Mesenchymal stem cell (in vitro differentiated cells and primary cell): ENCODE measurements around the gene BICC1.

Experiments used
- DNase-seq: peaks from one replicate; pipeline ENCODE4 v3.0.0-alpha.2; 2013
- H2AFZ ChIP-seq: one replicate; pipeline ENCODE4 v1.6.1; 2013; ENCODE audit warnings: low read depth, mild to moderate bottlenecking, control low read depth, inconsistent platforms, low read length, moderate library complexity
- H2AK5ac ChIP-seq: 2 replicates; pipeline ENCODE4 v1.6.1; 2013; ENCODE audit warnings: low read length, moderate library complexity, mild to moderate bottlenecking, inconsistent platforms; ENCODE audit not compliant: severe bottlenecking
- H2BK120ac ChIP-seq: one replicate; pipeline ENCODE4 v1.6.1; 2013; ENCODE audit warnings: low read depth, mild to moderate bottlenecking, inconsistent platforms, low read length, moderate library complexity
- H2BK12ac ChIP-seq, 2 experiments: one replicate each; pipeline ENCODE4 v1.6.1; 2013; ENCODE audit warnings: inconsistent platforms in 2 of 2, low read length in 2 of 2, mild to moderate bottlenecking in 2 of 2, moderate library complexity in 2 of 2, control low read depth in 1 of 2
- H2BK15ac ChIP-seq: one replicate; pipeline ENCODE4 v1.6.1; 2013; ENCODE audit warnings: mild to moderate bottlenecking, low read depth, inconsistent platforms; ENCODE audit not compliant: poor library complexity, severe bottlenecking
- H2BK5ac ChIP-seq: 2 replicates; pipeline ENCODE4 v1.6.1; 2013; ENCODE audit warnings: low read depth, mild to moderate bottlenecking, low read length, control low read depth, inconsistent platforms; ENCODE audit not compliant: poor library complexity, severe bottlenecking
- H3K14ac ChIP-seq, 2 experiments: one replicate each; pipeline ENCODE4 v1.6.1; 2013; ENCODE audit warnings: inconsistent platforms in 2 of 2, low read length in 2 of 2, control low read depth in 1 of 2, mild to moderate bottlenecking in 1 of 2, moderate library complexity in 1 of 2
- H3K18ac ChIP-seq, 2 experiments: one replicate each; pipeline ENCODE4 v1.6.1; 2013; ENCODE audit warnings: inconsistent platforms in 2 of 2, low read length in 2 of 2, control low read depth in 1 of 2, low read depth in 1 of 2, mild to moderate bottlenecking in 1 of 2
- H3K23ac ChIP-seq, 2 experiments: one replicate each; pipeline ENCODE4 v1.6.1; 2013; ENCODE audit warnings: inconsistent platforms in 2 of 2, low read length in 2 of 2, mild to moderate bottlenecking in 2 of 2, moderate library complexity in 2 of 2, control low read depth in 1 of 2
- H3K27ac ChIP-seq: 2 replicates; pipeline ENCODE4 v1.5.1; 2013; ENCODE audit warnings: mild to moderate bottlenecking, moderate library complexity, low read length, control low read depth, inconsistent platforms; ENCODE audit not compliant: poor library complexity, severe bottlenecking
- H3K27me3 ChIP-seq, 2 experiments: 2 replicates each; pipeline versions ENCODE4 v1.6.1 to v1.7.0; 2013; ENCODE audit warnings: low read length in 2 of 2, mild to moderate bottlenecking in 2 of 2, moderate library complexity in 2 of 2, control low read depth in 1 of 2, inconsistent platforms in 1 of 2; ENCODE audit not compliant: control insufficient read depth in 1 of 2, insufficient read depth in 1 of 2
- H3K36me3 ChIP-seq, 2 experiments: 2 replicates each; pipeline versions ENCODE4 v1.6.1 to v1.7.0; 2013; ENCODE audit warnings: low read length in 2 of 2, control low read depth in 1 of 2, inconsistent platforms in 1 of 2, low read depth in 1 of 2, mild to moderate bottlenecking in 1 of 2; ENCODE audit not compliant: insufficient read depth in 2 of 2, control insufficient read depth in 1 of 2
- H3K4ac ChIP-seq, 2 experiments: one replicate each; pipeline ENCODE4 v1.6.1; 2013; ENCODE audit warnings: inconsistent platforms in 2 of 2, low read length in 2 of 2, mild to moderate bottlenecking in 2 of 2, moderate library complexity in 2 of 2, control low read depth in 1 of 2, low read depth in 1 of 2
- H3K4me1 ChIP-seq: 2 replicates; pipeline ENCODE4 v1.6.1; 2013; ENCODE audit warnings: low read depth, low read length, control low read depth; ENCODE audit not compliant: control insufficient read depth, insufficient read depth
- H3K4me2 ChIP-seq: 2 replicates; pipeline ENCODE4 v1.6.1; 2013; ENCODE audit warnings: low read length, mild to moderate bottlenecking, inconsistent platforms; ENCODE audit not compliant: poor library complexity, severe bottlenecking
- H3K4me3 ChIP-seq, 2 experiments: 2 replicates each; pipeline versions ENCODE4 v1.5.1 to v1.7.0; 2013; ENCODE audit warnings: low read length in 2 of 2, mild to moderate bottlenecking in 2 of 2, control low read depth in 1 of 2, low read depth in 1 of 2; ENCODE audit not compliant: insufficient read depth in 1 of 2
- H3K79me1 ChIP-seq: replicated peaks from 2 replicates; pipeline ENCODE4 v1.6.1; 2013; ENCODE audit warnings: mild to moderate bottlenecking, control low read depth, low read length, inconsistent platforms; ENCODE audit not compliant: poor library complexity, severe bottlenecking
- H3K9ac ChIP-seq: 2 replicates; pipeline ENCODE4 v1.7.0; 2013; ENCODE audit warnings: mild to moderate bottlenecking, low read length, moderate library complexity
- H3K9me3 ChIP-seq: 2 replicates; pipeline ENCODE4 v1.7.0; 2013; ENCODE audit warnings: mild to moderate bottlenecking, low read length; ENCODE audit not compliant: control insufficient read depth
- H4K8ac ChIP-seq: one replicate; pipeline ENCODE4 v1.6.1; 2013; ENCODE audit warnings: inconsistent platforms, mild to moderate bottlenecking, low read length, moderate library complexity
- H4K91ac ChIP-seq: one replicate; pipeline ENCODE4 v1.6.1; 2013; ENCODE audit warnings: mild to moderate bottlenecking, low read length, inconsistent platforms
- WGBS: methylation state at CpG from one replicate; pipeline ENCODE4 v1.1.7; 2013; ENCODE audit warnings: mixed read lengths; 5-methylcytosine and 5-hydroxymethylcytosine counted together

Gene BICC1

DNA sequence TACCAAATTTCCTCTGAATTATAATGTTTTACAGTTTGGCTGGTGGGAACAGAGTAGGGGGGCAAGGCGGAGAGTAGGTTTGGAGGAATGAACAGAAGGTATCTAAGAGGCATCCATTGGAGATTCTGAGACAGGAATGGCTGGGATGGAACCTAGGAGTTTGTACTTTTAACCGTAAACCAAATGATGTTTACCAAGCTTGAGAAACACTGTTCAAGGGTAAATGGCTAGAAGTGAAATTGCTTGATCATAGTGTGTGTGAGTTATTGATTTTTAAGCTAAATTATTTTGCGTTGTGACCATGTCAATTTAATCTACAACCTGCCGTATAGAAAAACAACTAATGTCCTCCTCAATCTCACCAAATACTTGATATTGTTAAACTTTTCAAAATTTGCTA is 357.4 kb downstream of the BICC1 start:
- 94% methylated on average over 4 of the region's 4 CpGs for WGBS
- no peak overlapping the region for H2BK5ac ChIP-seq

DNA sequence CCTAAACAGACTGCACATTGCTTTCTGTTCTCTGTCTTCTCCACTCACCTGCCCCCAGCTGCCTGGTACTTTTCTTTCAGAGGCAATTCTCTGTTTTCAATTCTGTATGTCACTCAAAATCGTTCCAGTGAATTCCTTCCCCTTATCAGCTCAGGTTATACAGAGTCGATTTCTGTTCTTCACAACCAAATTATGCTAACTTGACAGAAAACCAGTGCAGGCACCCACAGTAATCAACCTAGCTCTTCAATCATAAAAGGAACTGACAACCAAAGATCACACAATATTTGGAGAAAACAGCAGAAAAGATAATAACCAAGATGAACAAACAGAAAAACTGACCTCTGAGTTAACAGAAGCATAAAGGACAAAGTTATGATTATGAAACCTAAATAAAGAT is 360.5 kb downstream of the BICC1 start:
- H3K4me2 ChIP-seq: no peak overlapping the region
- no peak overlapping the region for H2BK120ac ChIP-seq
- H3K23ac ChIP-seq: no peak overlapping the region
- H3K27ac ChIP-seq: no peak overlapping the region
- no peak for DNase-seq
- H3K36me3 ChIP-seq: no peaks in the 10 kb centered on the region
- no peak overlapping the region for H3K18ac ChIP-seq
- no peaks in the 10 kb centered on the region for H3K4me1 ChIP-seq
- no peak overlapping the region for H3K4me3 ChIP-seq
- no peaks in the 10 kb centered on the region for H3K9me3 ChIP-seq
- WGBS: 80% methylated on average over 2 of the region's 2 CpGs
- H4K8ac ChIP-seq: no peak overlapping the region
- H2AFZ ChIP-seq: no peak overlapping the region
- H2BK12ac ChIP-seq: no peak overlapping the region
- H3K79me1 ChIP-seq: no peaks in the 10 kb centered on the region
- H2AK5ac ChIP-seq: no peak overlapping the region
- no peak overlapping the region for H3K4ac ChIP-seq
- no peaks in the 10 kb centered on the region for H3K27me3 ChIP-seq
- no peak overlapping the region for H3K14ac ChIP-seq
- H2BK15ac ChIP-seq: no peak overlapping the region
- H2BK5ac ChIP-seq: no peak overlapping the region
- no peak overlapping the region for H4K91ac ChIP-seq
- no peak overlapping the region for H3K9ac ChIP-seq

More for the DNA sequence above, 357.4 kb downstream of the BICC1 start:
- Histone ChIP-seq H3K27me3 (no peaks in the 10 kb centered on the region), H3K4me3 (no peak overlapping the region), H4K8ac (no peak overlapping the region), H3K14ac (no peak overlapping the region), H3K23ac (no peak overlapping the region), H3K36me3 (no peaks in the 10 kb centered on the region), H2AFZ (no peak overlapping the region), H2AK5ac (no peak overlapping the region), H3K27ac (no peak overlapping the region), H3K9ac (no peak overlapping the region), H2BK15ac (no peak overlapping the region), H2BK12ac (no peak overlapping the region), H3K4me1 (no peaks in the 10 kb centered on the region), H3K79me1 (no peaks in the 10 kb centered on the region), H4K91ac (no peak overlapping the region), H3K9me3 (no peaks in the 10 kb centered on the region), H3K4me2 (no peak overlapping the region), H2BK120ac (no peak overlapping the region), H3K18ac (no peak overlapping the region), H3K4ac (no peak overlapping the region)
- DNase-seq: no peak
